ENCODE measurements around the gene STXBP3. TPM values are rescaled to one million over a fixed set of nuclear protein-coding genes. Genes with fewer than 3 reads are reported as not detected.

The STXBP3 gene
- total RNA-seq, 1 experiment from 2014 or later = 52.2 TPM

DNA sequence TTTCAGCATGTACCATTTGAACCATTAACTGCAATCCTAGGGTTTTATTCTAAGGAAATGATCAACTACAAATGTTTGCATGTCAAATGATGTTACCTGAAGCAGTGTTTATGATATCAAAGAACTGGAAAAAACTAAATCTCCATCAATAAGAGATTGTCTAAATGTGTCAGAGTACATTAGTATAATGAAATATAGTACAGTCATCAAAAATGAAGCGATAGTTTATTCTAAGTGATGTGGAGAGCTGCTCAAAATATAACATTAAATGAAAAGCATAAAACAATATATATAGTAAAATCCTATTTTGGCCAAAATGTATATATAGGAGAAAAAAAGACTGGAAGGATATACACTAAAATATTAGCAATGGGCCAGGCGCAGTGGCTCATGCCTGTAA is 86.5 kb downstream of the STXBP3 start:
- no peak for DNase-seq (ENCODE audit: extremely low read depth, low read depth)

DNA sequence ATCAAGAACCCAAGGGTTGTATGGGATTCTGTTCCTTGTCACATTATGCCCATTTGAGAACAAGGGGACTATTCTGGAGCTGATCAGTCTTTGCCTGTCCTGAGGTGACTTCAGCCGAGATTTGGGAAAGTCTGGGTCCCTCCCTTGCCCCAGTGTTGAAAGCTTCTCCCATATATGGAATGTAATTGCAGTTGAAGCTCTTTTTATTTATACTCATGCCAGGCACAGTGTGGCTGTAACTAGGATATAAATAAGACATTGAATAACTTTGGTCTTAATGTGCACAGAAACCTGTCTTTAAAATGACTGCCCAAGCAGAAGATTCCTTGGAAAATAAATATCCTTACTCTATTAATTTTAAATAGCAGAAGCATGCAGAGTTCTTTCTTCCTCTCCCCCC is 95.2 kb downstream of the STXBP3 start:
- DNase-seq (ENCODE audit: extremely low read depth, low read depth) = no peak

DNA sequence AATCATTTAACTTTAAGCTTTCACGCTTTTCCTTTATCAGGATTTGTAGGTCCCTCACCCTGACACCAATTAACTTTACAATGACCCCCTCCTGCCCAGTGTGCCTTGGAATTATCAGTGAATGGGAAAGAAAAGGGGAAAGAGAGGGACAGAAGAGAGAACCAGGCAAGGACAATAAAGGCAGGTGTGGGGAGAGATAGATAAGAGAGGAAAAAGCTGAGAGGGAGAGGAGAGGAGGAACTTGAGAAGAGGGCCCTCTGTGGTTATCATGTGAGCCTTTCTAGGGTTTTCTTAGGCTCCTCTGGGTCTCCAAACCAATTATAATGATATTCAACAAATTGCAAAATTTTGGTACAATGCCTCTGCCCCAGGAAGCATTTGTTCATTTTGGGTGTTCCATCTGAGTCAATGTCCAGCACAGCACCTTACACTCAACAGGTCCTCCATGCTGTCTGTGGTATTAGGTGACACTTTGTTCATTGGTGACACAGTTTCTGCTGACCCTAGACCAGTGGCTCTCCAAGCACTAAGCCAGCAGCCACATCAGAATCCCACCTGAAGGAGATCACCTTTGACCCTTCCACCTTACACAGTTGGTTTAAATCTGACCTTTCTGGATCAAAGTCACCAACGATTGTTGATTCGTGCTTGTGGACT is 96.2 kb downstream of the STXBP3 start:
- DNase-seq (ENCODE audit: extremely low read depth, low read depth) = no peak

DNA sequence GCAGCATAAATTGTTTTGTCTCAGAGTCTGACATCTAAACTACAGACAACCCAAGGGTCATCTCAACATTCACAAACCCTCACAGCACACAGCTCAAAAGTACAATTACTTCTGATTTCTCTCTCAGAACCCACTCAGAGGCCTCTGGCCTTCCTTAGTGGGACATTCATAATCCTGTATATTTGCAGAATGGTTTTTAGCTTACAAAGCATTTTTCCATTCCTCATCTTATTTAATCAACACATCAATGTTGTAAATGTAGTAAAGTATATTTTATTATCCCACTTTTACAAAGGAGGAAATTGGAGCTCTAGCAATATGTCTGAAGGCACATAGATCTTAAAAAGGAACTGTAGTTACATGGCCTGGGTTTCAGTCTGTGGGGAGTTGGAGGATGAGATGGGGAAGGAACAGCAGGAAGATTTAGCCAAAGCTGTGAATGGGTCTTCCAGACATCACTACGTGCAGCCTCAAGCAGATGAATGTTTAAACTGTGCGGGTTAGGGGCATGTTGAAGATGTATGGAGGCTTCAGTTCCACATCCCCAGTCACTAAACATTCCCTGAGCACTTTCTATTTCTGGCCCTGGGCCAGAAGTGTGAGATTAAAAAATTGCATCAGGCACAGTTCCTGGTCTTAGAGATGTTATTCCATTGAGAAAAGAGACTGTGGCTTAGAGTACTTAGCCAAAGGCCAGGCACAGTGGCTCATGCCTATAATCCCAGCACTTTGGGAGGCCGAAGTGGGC is 97.1 kb downstream of the STXBP3 start:
- no peak for DNase-seq (ENCODE audit: extremely low read depth, low read depth)

DNA sequence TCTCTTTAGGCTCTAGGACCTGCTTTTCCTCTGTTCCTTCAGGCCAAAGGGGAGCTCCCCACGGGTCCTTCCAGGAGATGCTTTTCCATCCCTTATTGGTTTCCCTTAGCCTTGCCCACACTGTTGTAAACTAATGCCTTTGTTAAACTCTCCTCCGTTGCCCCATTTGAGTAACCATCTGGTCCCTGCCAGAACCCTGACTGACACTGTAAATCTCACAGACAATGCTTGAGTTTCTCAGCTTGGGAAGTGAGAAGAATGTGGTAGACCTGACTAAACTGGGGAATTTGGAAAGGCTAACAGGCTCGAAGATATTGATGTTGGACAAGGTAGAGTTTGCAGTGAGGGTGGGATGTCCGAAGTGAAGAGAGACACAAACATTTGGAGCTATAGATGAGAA is 99.0 kb downstream of the STXBP3 start:
- DNase-seq (ENCODE audit: extremely low read depth, low read depth) = no peak

DNA sequence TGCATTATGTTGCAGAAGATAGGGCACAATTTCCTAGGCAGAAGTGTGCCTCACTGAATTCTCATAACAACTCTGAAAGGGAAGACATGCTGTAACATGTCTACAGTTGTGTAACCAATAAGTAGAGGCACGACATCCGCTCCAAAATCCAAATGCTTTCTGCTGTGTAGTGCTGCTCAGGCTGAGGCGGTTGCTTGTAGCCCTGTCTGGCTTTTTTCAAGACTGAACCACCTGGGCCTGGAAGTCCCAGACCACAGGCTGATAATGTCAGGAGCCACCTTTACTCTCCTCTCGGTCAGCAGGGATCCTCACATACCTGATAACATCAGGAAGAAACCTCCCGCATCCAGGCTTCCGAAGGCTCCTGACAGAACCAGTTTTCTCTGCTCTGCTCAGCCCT is 99.5 kb downstream of the STXBP3 start:
- no peak for DNase-seq (ENCODE audit: extremely low read depth, low read depth)

DNA sequence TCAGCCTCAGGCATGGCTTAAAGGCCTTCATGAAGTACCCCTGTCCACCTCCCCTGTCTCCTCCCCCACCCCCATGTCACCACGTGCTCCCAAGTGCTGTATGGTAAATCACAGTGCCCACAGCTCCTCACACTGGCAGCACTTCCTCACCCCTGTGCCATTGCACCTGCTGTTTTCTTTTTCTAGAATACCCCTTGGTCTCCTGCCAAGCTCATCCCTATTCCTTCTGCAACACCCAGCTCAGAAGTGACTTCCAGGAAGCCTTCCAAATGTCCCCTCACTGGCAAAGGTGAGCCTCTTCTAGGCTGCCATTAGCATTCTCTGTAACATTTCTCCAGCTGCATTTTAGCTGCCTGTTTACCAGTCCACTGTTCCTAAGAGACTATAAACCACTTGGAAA is 101.0 kb downstream of the STXBP3 start:
- no peak for DNase-seq (ENCODE audit: extremely low read depth, low read depth)

DNA sequence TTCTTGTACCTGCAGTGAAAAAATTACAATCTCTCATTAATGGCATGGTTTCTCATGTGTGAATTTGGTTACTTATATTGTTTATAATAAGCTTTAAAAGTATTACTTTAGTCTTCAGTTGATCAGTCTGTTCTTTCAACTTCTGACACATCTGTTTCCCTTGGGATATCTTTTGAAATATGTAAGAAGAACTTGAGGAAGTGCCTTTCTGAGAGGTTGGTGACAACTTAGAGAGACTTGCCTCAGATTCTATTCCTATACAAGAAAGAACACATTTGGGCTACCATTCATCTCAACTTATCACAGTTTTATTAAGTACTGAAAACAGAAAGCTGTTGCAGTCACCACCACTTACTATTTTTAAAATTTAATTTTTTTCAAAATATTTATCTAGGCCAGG is 102.3 kb downstream of the STXBP3 start:
- DNase-seq (ENCODE audit: extremely low read depth, low read depth) = no peak

DNA sequence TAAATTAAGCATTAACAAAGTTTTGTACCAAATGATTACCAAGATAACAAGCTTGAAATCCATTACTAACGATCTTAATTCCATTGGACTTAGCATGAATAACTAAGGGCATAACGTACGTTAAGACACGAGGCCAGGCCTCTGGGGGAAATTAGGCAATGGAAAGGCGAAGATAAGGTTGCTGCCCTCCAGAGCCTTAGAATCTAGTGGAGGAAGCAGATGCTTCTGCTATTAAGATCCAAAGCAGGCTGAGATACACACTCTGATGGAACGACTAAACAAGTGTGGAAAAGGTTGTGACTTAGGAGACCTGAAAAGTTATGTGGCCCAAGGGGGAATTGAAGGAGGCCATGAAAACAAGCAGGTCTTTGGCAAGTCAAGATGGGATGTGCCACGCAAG is 104.5 kb downstream of the STXBP3 start:
- no peak for DNase-seq (ENCODE audit: extremely low read depth, low read depth)

DNA sequence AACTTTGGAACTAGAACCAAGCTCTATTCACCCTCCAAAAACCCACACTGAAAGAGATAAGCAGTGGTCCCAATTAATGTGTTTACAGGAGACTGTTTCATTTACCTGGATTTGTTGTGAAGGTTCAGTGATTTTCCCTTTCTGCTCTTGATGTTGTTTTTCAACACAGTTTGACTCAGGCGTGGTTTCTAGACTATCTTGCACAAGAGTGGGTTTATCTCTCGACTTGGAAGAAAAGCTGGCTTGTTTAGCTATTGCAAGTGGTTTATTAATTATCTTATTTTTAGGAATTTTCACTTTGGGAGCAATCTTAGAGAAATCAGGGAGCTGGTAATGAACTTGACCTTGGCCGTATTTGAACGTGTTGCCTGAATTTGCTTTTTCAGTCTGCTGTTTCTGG is 105.1 kb downstream of the STXBP3 start:
- DNase-seq (ENCODE audit: extremely low read depth, low read depth) = no peak

DNA sequence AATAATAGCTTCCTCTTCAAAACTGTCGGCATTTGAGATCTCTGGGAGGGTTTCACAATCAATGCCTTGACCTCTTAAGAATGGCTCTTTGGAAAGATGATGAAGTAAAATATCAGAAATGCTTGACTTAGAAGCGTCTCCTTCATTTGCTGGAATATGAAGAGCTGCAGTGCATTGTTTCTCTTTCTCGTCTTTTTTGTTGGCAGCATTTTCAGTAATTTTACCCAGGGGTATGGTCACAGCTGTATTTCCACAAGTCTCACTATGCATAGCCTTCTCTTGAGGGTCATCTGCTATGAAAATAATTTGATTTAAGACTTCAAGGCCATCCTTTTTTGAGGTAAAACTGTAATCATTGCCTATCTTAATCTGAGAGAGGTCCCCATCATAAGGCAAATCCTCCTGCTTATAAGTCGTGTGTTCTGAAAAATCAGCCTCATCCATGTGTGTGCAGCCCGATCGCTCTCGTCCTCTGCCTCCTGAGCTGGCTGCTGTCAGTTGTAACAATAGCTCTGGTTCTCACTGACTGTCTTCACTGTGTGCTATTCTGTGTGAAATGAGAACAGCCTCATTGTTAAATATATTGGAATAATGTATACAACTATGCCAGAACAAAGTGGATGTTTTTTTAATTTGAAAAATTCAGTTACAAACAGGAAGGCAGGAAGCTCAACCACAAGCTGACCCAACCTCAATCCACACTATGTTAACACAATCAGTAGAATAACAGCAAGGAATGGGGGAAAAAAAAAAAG is 105.9 kb downstream of the STXBP3 start:
- DNase-seq (ENCODE audit: extremely low read depth, low read depth) = no peak

DNA sequence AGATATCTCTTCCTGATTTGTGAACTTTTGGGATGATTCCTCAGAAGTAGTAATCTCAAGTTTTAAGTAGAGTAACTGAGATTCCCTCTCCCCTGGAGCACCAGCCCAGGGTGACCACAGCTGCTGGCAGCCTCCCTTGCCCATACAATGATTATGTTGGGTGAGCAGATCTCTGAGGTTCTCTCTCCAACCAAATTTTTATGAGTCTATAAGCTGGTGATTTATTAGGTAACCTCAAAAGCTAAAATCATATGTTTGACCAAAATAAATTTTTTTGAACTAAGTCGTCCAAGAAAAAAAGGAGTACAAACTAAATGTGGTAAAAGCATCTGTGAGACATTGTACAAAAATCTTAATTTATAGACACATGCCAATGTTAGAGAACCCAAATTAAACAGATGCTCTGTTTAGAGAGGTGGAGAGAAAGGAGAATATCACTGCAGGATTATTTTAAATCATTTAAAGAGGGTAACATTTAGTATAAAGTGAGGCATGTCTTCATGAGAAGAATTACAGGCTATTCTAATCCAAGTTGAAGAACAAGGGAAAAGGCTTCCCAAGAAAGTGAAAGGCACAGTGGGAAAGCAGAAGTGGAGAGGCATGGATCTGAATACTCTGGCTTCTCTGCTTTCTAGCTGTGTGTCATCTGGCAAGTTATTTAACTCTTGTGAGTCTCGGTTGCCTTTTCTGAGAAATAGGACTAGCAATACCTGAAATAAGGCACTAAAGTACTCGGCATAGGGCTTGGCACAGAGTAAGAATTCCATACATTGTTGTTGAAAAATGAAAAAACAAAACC is 107.9 kb downstream of the STXBP3 start:
- DNase-seq (ENCODE audit: extremely low read depth, low read depth) = no peak

DNA sequence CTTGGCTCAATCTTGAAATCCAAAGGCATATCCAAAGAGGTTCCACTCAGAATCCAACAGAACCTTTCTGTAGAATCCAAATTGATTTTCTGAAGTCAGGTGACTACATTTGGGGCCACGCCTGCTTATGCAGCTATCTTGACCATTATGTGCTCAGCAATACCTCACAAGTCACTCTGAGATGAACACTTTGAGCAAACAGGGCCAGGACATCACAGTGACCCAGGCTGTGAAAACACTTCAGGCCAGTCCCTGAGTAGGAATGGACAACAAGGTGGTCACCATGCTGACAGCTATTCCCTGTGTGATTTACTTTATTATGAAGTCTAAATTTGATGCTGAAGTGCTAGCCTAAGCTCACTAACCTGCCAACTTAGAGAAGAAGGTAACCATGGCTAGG is 110.5 kb downstream of the STXBP3 start, which contains the start of gene AKNAD1:
Gene AKNAD1 (minus strand): TSS at position 101 of the 400 bp plus-strand sequence. CDS start 4,430 bp downstream, outside the sequence.
- DNase-seq (ENCODE audit: extremely low read depth, low read depth) = no peak

DNA sequence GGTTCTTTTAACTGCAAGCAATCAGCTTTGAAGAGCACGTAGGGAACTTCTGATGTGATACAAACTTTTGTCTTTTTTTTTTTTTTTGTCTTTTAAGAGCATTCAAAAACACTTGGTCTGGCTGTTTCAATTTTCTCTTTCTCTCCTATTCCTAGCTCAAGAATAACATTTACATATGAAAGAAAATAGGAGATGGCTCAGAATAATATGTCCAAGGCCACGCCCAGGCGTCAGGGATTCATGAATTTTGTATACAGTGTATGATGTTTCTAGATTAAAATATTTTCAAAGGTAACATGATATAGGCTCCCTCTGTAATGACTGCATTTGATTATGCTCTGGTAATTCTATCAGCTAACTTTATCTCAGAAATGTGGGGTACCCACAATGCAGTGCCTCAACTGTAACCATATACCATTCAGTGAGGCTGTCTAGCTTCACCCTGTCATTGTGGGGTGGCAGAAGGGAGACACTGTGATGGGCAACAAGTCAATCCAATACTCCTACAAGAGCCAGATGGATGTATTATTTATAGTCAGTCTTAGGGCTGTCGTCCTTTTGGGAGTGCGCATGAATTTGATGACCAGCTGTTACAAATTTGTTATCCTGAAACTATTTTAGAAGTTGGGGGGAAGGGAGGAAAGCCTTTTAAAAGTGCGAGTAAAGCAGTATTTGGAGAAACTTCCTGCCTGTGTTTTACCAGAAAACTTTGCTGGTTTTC is 111.9 kb downstream of the STXBP3 start:
- no peak for DNase-seq (ENCODE audit: extremely low read depth, low read depth)

Other genes starting within 250 kb of the STXBP3 start
- gene EEIG2, start 186.6 kb upstream of the STXBP3 start, total RNA-seq (2014; rRNA removed; shearing (Covaris generic)) = 21.7 and 22.9 TPM in 2 replicates
- 2.5 and 2.6 TPM in 2 replicates for gene HENMT1, start 85.6 kb upstream of the STXBP3 start, total RNA-seq (2014; rRNA removed; shearing (Covaris generic))
- gene PRPF38B, start 54.4 kb upstream of the STXBP3 start, total RNA-seq (2014; rRNA removed; shearing (Covaris generic)) = 17.0 and 23.7 TPM in 2 replicates
- gene FNDC7, start 33.8 kb upstream of the STXBP3 start, total RNA-seq (2014; rRNA removed; shearing (Covaris generic)) = not detected in 2 replicates
- gene AKNAD1, start 110.4 kb downstream of the STXBP3 start, total RNA-seq (2014; rRNA removed; shearing (Covaris generic)) = 0.75 and 1.5 TPM in 2 replicates
- 31.0 and 35.3 TPM in 2 replicates for gene GPSM2, start 130.3 kb downstream of the STXBP3 start, total RNA-seq (2014; rRNA removed; shearing (Covaris generic))
- gene CLCC1, start 216.8 kb downstream of the STXBP3 start, total RNA-seq (2014; rRNA removed; shearing (Covaris generic)) = 22.7 and 23.0 TPM in 2 replicates